Measurements from ENCODE around the gene SERPINA10.
"Not testable (repeated sequence)": the region's sequence is repeated elsewhere in the genome, so short reads cannot be mapped to it uniquely, and the experiment has no call there.

SERPINA10 gene

GRCh38 chr14:94312481-94313246, 19.6 kb upstream of the SERPINA10 start:
- H3K36me3 ChIP-seq (ENCODE audit: insufficient read depth, low read length): no peaks in the 10 kb centered on the region
- H3K27me3 ChIP-seq (ENCODE audit: control insufficient read depth in 1 of 2, insufficient read depth in 2 of 2, low read length in 2 of 2): no peaks in the 10 kb centered on the region
- H3K9me3 ChIP-seq (ENCODE audit: low read length): no peaks in the 10 kb centered on the region
- no peak overlapping the region for H3K4me3 ChIP-seq (ENCODE audit: low read depth in 1 of 2, low read length in 2 of 2)
- no peaks in the 10 kb centered on the region for H3K4me1 ChIP-seq (ENCODE audit: insufficient read depth, low read length)
- no peak overlapping the region for H3K27ac ChIP-seq (ENCODE audit: low read depth, low read length)
- H3K9ac ChIP-seq (ENCODE audit: low read length): no peak overlapping the region

- Histone ChIP-seq H3K36me3 (ENCODE audit: insufficient read depth, low read length) (no peaks in the 10 kb centered on the region), H3K9ac (ENCODE audit: low read length) (no peak overlapping the region), H3K4me3 (ENCODE audit: low read depth in 1 of 2, low read length in 2 of 2) (no peak overlapping the region), H3K4me1 (ENCODE audit: insufficient read depth, low read length) (no peaks in the 10 kb centered on the region), H3K9me3 (ENCODE audit: low read length) (no peaks in the 10 kb centered on the region), H3K27ac (ENCODE audit: low read depth, low read length) (no peak overlapping the region), H3K27me3 (ENCODE audit: control insufficient read depth in 1 of 2, insufficient read depth in 2 of 2, low read length in 2 of 2) (no peaks in the 10 kb centered on the region)
Measured at GRCh38 chr14:94310248-94310647, 17.2 kb upstream of the SERPINA10 start.

GRCh38 chr14:94309721-94310120, 16.7 kb upstream of the SERPINA10 start:
- Histone ChIP-seq H3K27me3 (ENCODE audit: control insufficient read depth in 1 of 2, insufficient read depth in 2 of 2, low read length in 2 of 2) (no peaks in the 10 kb centered on the region), H3K9me3 (ENCODE audit: low read length) (no peaks in the 10 kb centered on the region), H3K36me3 (ENCODE audit: insufficient read depth, low read length) (no peaks in the 10 kb centered on the region), H3K4me3 (ENCODE audit: low read depth in 1 of 2, low read length in 2 of 2) (no peak overlapping the region), H3K9ac (ENCODE audit: low read length) (no peak overlapping the region), H3K4me1 (ENCODE audit: insufficient read depth, low read length) (no peaks in the 10 kb centered on the region), H3K27ac (ENCODE audit: low read depth, low read length) (no peak overlapping the region)

- Histone ChIP-seq H3K36me3 (ENCODE audit: insufficient read depth, low read length) (no peaks in the 10 kb centered on the region), H3K27ac (ENCODE audit: low read depth, low read length) (no peak overlapping the region), H3K4me1 (ENCODE audit: insufficient read depth, low read length) (no peaks in the 10 kb centered on the region), H3K9ac (ENCODE audit: low read length) (no peak overlapping the region), H3K4me3 (ENCODE audit: low read depth in 1 of 2, low read length in 2 of 2) (no peak overlapping the region), H3K9me3 (ENCODE audit: low read length) (no peaks in the 10 kb centered on the region), H3K27me3 (ENCODE audit: control insufficient read depth in 1 of 2, insufficient read depth in 2 of 2, low read length in 2 of 2) (no peaks in the 10 kb centered on the region)
Measured at GRCh38 chr14:94307410-94307992, 14.4 kb upstream of the SERPINA10 start.

GRCh38 chr14:94306047-94306978, 13.2 kb upstream of the SERPINA10 start:
- H3K27me3 ChIP-seq (ENCODE audit: control insufficient read depth in 1 of 2, insufficient read depth in 2 of 2, low read length in 2 of 2): no peaks in the 10 kb centered on the region

GRCh38 chr14:94305620-94306019, 12.6 kb upstream of the SERPINA10 start:
- no peaks in the 10 kb centered on the region for H3K36me3 ChIP-seq (ENCODE audit: insufficient read depth, low read length)
- no peak overlapping the region for H3K9ac ChIP-seq (ENCODE audit: low read length)
- H3K4me1 ChIP-seq (ENCODE audit: insufficient read depth, low read length): no peaks in the 10 kb centered on the region
- no peaks in the 10 kb centered on the region for H3K27me3 ChIP-seq (ENCODE audit: control insufficient read depth in 1 of 2, insufficient read depth in 2 of 2, low read length in 2 of 2)
- no peak overlapping the region for H3K27ac ChIP-seq (ENCODE audit: low read depth, low read length)
- H3K9me3 ChIP-seq (ENCODE audit: low read length): no peaks in the 10 kb centered on the region
- H3K4me3 ChIP-seq (ENCODE audit: low read depth in 1 of 2, low read length in 2 of 2): no peak overlapping the region

More at GRCh38 chr14:94306047-94306978, 13.2 kb upstream of the SERPINA10 start:
- Histone ChIP-seq H3K36me3 (ENCODE audit: insufficient read depth, low read length) (no peaks in the 10 kb centered on the region), H3K27ac (ENCODE audit: low read depth, low read length) (no peak overlapping the region), H3K4me1 (ENCODE audit: insufficient read depth, low read length) (no peaks in the 10 kb centered on the region), H3K9ac (ENCODE audit: low read length) (no peak overlapping the region), H3K4me3 (ENCODE audit: low read depth in 1 of 2, low read length in 2 of 2) (no peak overlapping the region), H3K9me3 (ENCODE audit: low read length) (no peaks in the 10 kb centered on the region)

- no peak overlapping the region for H3K4me3 ChIP-seq (ENCODE audit: low read depth in 1 of 2, low read length in 2 of 2)
- H3K9me3 ChIP-seq (ENCODE audit: low read length): no peaks in the 10 kb centered on the region
- H3K4me1 ChIP-seq (ENCODE audit: insufficient read depth, low read length): no peaks in the 10 kb centered on the region
- H3K9ac ChIP-seq (ENCODE audit: low read length): no peak overlapping the region
- H3K27ac ChIP-seq (ENCODE audit: low read depth, low read length): no peak overlapping the region
- no peaks in the 10 kb centered on the region for H3K27me3 ChIP-seq (ENCODE audit: control insufficient read depth in 1 of 2, insufficient read depth in 2 of 2, low read length in 2 of 2)
- no peaks in the 10 kb centered on the region for H3K36me3 ChIP-seq (ENCODE audit: insufficient read depth, low read length)
Measured at GRCh38 chr14:94304243-94304642, 11.2 kb upstream of the SERPINA10 start.

- no peaks in the 10 kb centered on the region for H3K9me3 ChIP-seq (ENCODE audit: low read length)
Measured at GRCh38 chr14:94303111-94303510, 10.0 kb upstream of the SERPINA10 start.

GRCh38 chr14:94298130-94298529, 5.1 kb upstream of the SERPINA10 start:
- H3K36me3 ChIP-seq (ENCODE audit: insufficient read depth, low read length): no peaks in the 10 kb centered on the region
- no peak overlapping the region for H3K9ac ChIP-seq (ENCODE audit: low read length)
- H3K9me3 ChIP-seq (ENCODE audit: low read length): no peaks in the 10 kb centered on the region
- H3K27me3 ChIP-seq (ENCODE audit: control insufficient read depth in 1 of 2, insufficient read depth in 2 of 2, low read length in 2 of 2): no peaks in the 10 kb centered on the region
- H3K4me3 ChIP-seq (ENCODE audit: low read depth in 1 of 2, low read length in 2 of 2): no peak overlapping the region
- no peaks in the 10 kb centered on the region for H3K4me1 ChIP-seq (ENCODE audit: insufficient read depth, low read length)
- H3K27ac ChIP-seq (ENCODE audit: low read depth, low read length): no peak overlapping the region

More at GRCh38 chr14:94303111-94303510, 10.0 kb upstream of the SERPINA10 start:
- Histone ChIP-seq H3K27ac (ENCODE audit: low read depth, low read length) (no peak overlapping the region), H3K4me3 (ENCODE audit: low read depth in 1 of 2, low read length in 2 of 2) (no peak overlapping the region), H3K27me3 (ENCODE audit: control insufficient read depth in 1 of 2, insufficient read depth in 2 of 2, low read length in 2 of 2) (no peaks in the 10 kb centered on the region), H3K9ac (ENCODE audit: low read length) (no peak overlapping the region), H3K4me1 (ENCODE audit: insufficient read depth, low read length) (no peaks in the 10 kb centered on the region), H3K36me3 (ENCODE audit: insufficient read depth, low read length) (no peaks in the 10 kb centered on the region)

- not testable (repeated sequence) for H3K36me3 ChIP-seq (ENCODE audit: insufficient read depth, low read length)
Measured at GRCh38 chr14:94296181-94296545, 3.1 kb upstream of the SERPINA10 start.

GRCh38 chr14:94295360-94296180, 2.5 kb upstream of the SERPINA10 start:
- Histone ChIP-seq H3K4me1 (ENCODE audit: insufficient read depth, low read length) (no peaks in the 10 kb centered on the region), H3K27me3 (ENCODE audit: control insufficient read depth in 1 of 2, insufficient read depth in 2 of 2, low read length in 2 of 2) (no peaks in the 10 kb centered on the region), H3K27ac (ENCODE audit: low read depth, low read length) (no peak overlapping the region), H3K9me3 (ENCODE audit: low read length) (no peaks in the 10 kb centered on the region), H3K4me3 (ENCODE audit: low read depth in 1 of 2, low read length in 2 of 2) (no peak overlapping the region), H3K9ac (ENCODE audit: low read length) (no peak overlapping the region), H3K36me3 (ENCODE audit: insufficient read depth, low read length) (no peaks in the 10 kb centered on the region)

More at GRCh38 chr14:94296181-94296545, 3.1 kb upstream of the SERPINA10 start:
- H3K4me1 ChIP-seq (ENCODE audit: insufficient read depth, low read length); H3K27me3 ChIP-seq (ENCODE audit: control insufficient read depth in 1 of 2, insufficient read depth in 2 of 2, low read length in 2 of 2); H3K4me3 ChIP-seq (ENCODE audit: low read depth in 1 of 2, low read length in 2 of 2); H3K9ac ChIP-seq (ENCODE audit: low read length); H3K9me3 ChIP-seq (ENCODE audit: low read length); H3K27ac ChIP-seq (ENCODE audit: low read depth, low read length): not testable (repeated sequence)

All from muscle layer of colon (tissue), 2 donors.